ENCODE data around the gene PPP4R2.

Gene PPP4R2

DNA sequence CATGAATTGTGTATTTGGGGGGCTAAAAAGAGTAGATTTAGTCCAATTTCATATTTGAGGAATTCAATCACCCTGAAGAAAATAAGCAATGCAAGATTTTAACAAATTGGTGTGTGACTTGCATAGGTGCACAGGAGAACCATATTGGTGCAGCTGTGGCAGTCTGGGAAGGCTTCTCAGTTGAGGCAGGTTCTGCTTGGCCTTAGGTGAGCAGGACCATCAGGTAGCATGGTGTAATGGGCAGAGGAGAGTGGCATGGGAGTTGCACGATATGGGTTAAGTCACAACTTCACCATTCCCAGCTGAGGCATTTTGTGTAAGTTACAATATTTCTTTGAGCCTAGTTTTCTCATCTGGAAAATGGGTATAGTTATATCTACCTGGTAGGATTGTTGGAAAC is 75.3 kb downstream of the PPP4R2 start:
- DNase-seq, result no peak

DNA sequence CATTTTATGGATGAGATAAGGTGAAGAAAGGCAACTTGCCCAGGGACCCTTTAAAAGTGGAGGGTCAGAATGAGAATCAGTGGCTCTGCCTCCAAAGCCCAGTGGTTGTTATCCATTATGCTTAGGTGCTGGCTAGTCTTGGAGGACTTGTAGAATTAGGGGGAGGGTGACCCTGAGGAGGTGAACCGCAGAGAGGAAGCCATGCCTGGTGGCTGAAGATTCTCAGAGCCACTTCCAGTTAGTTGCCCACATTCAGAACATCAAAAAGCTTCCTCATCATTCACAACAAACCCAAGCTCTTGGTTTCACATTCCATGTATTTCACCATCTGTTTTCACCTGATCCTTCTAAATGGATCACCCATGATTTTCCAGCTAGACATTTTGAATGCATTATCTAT is 76.0 kb downstream of the PPP4R2 start:
- no peak for DNase-seq

DNA sequence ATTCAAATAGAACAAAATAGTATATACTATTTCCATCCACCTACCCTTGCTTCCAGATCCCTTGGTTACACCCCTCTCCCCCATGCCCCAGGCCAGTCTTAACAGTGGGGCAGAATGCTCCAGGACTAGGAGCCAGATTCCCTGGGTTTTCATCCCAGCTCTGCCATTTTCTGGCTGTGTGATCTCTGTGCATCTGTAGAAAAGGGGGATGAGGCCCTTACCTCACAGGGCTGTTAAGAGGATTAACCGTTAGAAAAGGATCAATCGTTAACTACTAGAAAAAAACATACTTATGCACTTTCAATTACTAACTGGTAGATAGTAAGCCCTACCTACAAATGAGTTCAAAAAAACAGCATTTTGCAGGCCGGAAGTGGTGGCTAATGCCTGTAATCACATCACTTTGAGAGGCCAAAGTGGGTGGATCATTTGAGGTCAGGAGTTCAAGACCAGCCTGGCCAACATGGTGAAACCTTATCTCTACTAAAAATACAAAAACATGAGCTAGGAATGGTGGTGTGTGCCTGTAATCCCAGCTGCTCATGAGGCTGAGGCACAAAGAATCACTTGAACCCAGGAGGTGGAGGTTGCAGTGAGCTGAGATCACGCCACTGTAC is 76.6 kb downstream of the PPP4R2 start:
- no peak for DNase-seq

GRCh38 chr3:73074781-73075180 is 78.2 kb downstream of the PPP4R2 start:
- DNase-seq, result no peak

GRCh38 chr3:73080216-73080966 is 83.8 kb downstream of the PPP4R2 start:
- no peak for DNase-seq

- DNase-seq, result no peak
Observed at GRCh38 chr3:73081140-73081539, 84.5 kb downstream of the PPP4R2 start.

DNA sequence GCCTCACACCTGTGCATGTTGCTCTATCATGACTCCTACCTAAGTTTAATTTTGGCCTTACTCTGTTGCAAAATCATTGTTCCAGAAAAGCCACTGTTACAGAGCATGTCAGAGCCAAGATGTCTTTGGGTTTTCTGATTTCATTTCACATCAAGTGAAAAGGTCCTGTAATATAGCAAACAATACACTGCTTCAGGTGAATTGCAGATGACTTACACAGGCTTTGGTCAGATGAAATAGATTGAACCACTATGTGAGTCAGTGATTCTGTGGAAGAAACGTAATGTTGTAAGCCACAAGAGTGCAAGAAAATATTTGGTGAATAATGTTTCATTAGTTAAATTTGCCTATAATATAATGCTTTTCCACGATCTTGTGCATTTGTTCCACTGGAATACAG is 87.6 kb downstream of the PPP4R2 start:
- no peak for DNase-seq

DNA sequence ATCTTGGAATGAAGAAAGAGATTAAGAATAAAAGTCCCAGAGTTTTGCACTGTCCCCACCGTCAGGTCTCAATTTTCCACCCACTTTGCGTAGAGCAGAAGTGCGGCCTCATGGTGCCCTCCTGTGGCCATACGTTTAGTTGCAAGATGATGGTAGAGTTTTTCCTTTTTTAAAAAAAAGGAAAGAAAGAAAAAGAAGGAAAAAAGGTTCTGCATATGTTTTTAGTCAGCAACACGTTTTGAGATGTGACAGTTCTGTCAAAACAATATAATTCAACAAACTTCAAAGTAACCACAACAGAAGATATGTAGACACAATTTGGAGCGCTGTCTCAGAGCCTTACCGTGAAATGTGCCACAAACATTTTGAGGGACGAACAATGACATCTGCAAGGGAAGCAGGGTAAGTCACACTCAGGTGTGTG is 89.5 kb downstream of the PPP4R2 start:
- DNase-seq, result peak; percentile 62

- DNase-seq, result no peak
Observed at GRCh38 chr3:73094129-73094528, 97.5 kb downstream of the PPP4R2 start.

- DNase-seq, result no peak
Observed at GRCh38 chr3:73094951-73095350, 98.3 kb downstream of the PPP4R2 start.

- DNase-seq, result no peak
Observed at GRCh38 chr3:73096169-73096568, 99.6 kb downstream of the PPP4R2 start.

GRCh38 chr3:73098026-73098425 is 101.4 kb downstream of the PPP4R2 start:
- no peak for DNase-seq

- DNase-seq, result no peak
Observed at GRCh38 chr3:73098873-73099272, 102.3 kb downstream of the PPP4R2 start.

DNA sequence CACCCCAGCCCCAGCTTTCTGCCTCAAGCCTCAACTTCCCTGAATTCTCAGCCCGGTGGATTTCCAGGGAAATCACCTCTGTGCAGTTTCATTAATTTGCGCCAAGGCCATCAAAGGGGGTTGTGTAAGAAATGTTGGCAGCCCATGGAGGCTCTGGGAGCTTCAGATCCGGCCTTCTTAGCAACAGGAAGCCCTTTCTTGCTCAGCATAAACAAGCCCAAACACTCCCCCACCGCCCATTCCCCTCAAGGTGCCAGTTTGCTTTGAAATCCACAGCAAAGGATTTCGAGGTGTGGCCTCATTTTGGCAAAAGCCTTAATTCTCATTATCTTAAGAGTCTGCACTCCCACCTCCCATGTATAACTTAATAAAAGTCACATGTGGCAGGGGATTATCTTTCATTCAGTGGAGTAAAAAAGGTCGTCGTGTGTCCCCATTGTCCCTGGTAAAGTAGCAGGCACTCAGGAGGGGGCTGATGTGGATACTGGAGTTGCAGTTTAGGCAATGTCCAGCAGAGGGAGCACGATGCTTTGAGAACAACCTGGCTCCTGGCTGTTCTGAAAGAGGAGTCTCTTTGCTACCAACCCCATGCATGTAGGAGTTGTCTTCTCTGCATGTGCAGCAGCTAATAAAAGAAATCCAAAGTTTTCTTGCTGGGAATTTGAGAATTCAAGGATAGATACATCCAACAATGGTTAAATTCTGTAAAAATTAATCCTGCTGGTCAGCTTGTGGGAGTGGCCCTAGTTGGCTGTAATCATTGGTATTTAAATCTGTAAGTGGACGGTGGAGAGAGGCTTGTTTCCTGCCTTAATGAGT is 104.3 kb downstream of the PPP4R2 start:
- DNase-seq, result peak; percentile 84 to 85

DNA sequence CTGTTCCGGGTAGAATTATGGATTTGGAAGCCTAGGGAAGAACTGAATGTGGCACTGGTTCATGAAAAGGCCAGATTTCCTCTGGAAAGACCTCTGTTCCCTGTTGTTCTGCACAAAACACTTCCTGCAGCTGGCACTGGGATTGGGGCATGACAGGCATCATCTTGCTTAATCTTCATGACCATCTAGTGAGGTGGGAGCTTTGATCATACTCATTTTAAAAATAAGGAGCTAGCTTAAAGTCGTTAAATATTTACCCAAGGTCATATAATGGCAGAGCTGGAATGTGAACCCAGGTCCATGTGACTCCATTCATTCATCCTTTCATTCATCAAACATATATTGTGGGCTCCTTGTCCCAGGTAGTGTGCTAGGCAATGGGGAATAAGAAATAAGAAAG is 105.3 kb downstream of the PPP4R2 start:
- no peak for DNase-seq

- DNase-seq, result no peak
Observed at GRCh38 chr3:73107215-73107614, 110.6 kb downstream of the PPP4R2 start.

DNA sequence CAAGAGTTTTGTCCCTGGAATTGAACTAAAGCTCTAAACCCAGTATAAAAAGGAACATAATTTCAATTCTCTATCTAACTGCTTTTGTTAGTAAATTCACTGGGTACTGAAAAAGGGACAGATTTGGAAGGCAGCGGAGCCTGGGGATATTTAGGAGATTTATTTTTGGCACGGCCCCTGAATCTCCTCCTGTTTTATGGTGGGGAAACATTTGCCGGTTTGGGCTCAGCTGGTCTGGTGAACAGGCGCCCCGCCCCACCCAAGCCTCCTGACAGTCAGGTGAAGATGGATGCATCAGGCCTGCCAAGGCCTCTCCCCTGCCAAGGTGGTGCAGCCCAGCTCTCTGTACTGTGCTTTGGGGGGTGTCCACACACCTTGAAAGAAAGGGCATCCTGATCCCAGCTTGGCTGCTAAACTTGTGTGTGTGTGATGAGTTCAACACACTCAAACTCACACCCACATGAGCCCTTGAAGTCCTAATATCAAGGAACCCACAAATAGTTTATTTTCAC is 111.1 kb downstream of the PPP4R2 start:
- DNase-seq, result no peak

- no peak for DNase-seq
Observed at GRCh38 chr3:73108750-73109149, 112.1 kb downstream of the PPP4R2 start.

DNA sequence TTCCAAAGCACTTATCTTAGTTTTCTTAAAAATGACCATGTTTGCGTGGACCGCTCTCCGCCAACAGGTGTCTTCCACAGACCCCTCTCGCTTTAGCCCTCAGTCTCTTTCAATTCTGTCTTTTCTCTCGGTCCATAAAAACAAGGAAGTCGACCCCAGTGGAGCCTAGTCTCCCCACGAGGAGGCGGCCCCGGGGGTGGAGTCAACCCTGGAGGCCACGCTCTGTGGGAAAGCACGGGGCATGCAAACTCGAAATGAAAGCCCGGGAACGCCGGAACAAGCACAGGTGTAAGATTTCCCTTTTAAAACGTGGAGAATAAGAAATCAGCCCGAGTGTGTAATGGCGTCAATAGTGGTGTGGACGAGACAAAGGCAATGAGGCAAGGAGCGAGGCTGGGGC is 113.9 kb downstream of the PPP4R2 start:
- DNase-seq, result no peak

DNA sequence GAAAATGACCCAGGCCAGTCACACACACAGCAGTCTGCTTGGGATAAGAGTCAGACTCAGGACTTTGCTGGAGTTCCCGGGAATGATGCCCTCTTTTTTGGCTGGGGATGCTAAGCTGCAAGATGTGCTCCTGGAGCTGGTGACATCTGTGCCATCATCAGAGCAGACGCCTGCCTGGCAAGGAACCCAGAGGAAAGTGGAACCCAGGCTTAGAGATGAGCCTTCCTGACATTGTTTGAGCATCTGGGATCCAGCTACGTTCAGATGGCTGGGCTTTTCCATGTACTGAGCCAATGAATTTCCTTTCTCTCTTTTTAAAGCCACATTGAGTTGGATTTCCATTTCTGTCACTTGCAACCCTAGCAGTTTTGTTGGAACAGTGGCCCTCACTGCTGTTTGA is 118.1 kb downstream of the PPP4R2 start:
- DNase-seq, result no peak

DNA sequence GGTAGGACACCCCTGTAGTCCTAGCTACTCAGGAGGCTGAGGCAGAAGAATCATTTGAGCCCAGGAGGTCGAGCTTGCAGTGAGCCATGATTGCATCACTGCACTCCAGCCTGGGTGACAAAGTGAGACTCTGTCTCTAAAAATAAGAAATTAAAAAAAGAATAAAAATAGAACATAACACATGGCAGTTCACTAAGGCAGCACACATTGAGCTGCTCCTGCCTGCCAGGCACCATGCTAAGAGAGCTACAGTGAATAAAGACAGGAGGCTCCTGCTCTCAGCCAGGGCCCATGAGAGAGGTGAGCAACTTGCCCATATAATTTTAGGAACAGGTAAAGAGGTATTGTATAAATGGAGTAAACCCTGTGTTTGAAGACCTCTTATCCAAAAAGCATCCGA is 119.2 kb downstream of the PPP4R2 start:
- no peak for DNase-seq
